Measurements from ENCODE around the gene CACNA1D. TPM values are rescaled to one million over a fixed set of nuclear protein-coding genes. Genes with fewer than 3 reads are reported as not detected.

Gene CACNA1D
- total and polyA plus RNA-seq, 2 donors: 0.57 to 0.66 TPM

GRCh38 chr3:53478921-53479664, 15.3 kb upstream of the CACNA1D start:
- H3K4me1 ChIP-seq (ENCODE audit: control insufficient read depth in 2 of 2, insufficient read depth in 2 of 2, low read length in 2 of 2): no peaks in the 10 kb centered on the region
- no peak overlapping the region for H3K4me3 ChIP-seq (ENCODE audit: low read length in 2 of 2)
- H3K27ac ChIP-seq (ENCODE audit: low read depth in 1 of 2, low read length in 1 of 2): no peak overlapping the region
- peaks cover 0 to 3% of the 10 kb centered on the region in 2 donors for H3K27me3 ChIP-seq (ENCODE audit: control insufficient read depth in 2 of 2, insufficient read depth in 1 of 2, low read length in 1 of 2)
- WGBS: 91% methylated on average over 4 of the region's 4 CpGs
- H3K9me3 ChIP-seq (ENCODE audit: control insufficient read depth in 2 of 2, insufficient read depth in 1 of 2, low read length in 1 of 2): no peaks in the 10 kb centered on the region
- no peak for DNase-seq (ENCODE audit: low read depth in 6 of 9, low spot score in 9 of 9)
- H3K36me3 ChIP-seq (ENCODE audit: control insufficient read depth in 2 of 2, insufficient read depth in 2 of 2, low read length in 1 of 2): no peaks in the 10 kb centered on the region

- WGBS: 95% methylated on average over 1 of the region's 1 CpG
- no peak overlapping the region for H3K27ac ChIP-seq (ENCODE audit: low read depth in 1 of 2, low read length in 1 of 2)
- no peaks in the 10 kb centered on the region for H3K9me3 ChIP-seq (ENCODE audit: control insufficient read depth in 2 of 2, insufficient read depth in 1 of 2, low read length in 1 of 2)
- no peaks in the 10 kb centered on the region for H3K36me3 ChIP-seq (ENCODE audit: control insufficient read depth in 2 of 2, insufficient read depth in 2 of 2, low read length in 1 of 2)
- H3K27me3 ChIP-seq (ENCODE audit: control insufficient read depth in 2 of 2, insufficient read depth in 1 of 2, low read length in 1 of 2): peaks cover 0 to 3% of the 10 kb centered on the region in 2 donors
- DNase-seq (ENCODE audit: low read depth in 6 of 9, low spot score in 9 of 9): no peak
- no peaks in the 10 kb centered on the region for H3K4me1 ChIP-seq (ENCODE audit: control insufficient read depth in 2 of 2, insufficient read depth in 2 of 2, low read length in 2 of 2)
- no peak overlapping the region for H3K4me3 ChIP-seq (ENCODE audit: low read length in 2 of 2)
Measured at GRCh38 chr3:53482227-53482626, 12.2 kb upstream of the CACNA1D start.

GRCh38 chr3:53483821-53484220, 10.6 kb upstream of the CACNA1D start:
- Histone ChIP-seq H3K9me3 (ENCODE audit: control insufficient read depth in 2 of 2, insufficient read depth in 1 of 2, low read length in 1 of 2) (no peaks in the 10 kb centered on the region), H3K27ac (ENCODE audit: low read depth in 1 of 2, low read length in 1 of 2) (no peak overlapping the region), H3K36me3 (ENCODE audit: control insufficient read depth in 2 of 2, insufficient read depth in 2 of 2, low read length in 1 of 2) (no peaks in the 10 kb centered on the region), H3K4me1 (ENCODE audit: control insufficient read depth in 2 of 2, insufficient read depth in 2 of 2, low read length in 2 of 2) (no peaks in the 10 kb centered on the region), H3K4me3 (ENCODE audit: low read length in 2 of 2) (no peak overlapping the region), H3K27me3 (ENCODE audit: control insufficient read depth in 2 of 2, insufficient read depth in 1 of 2, low read length in 1 of 2) (peaks cover 0 to 3% of the 10 kb centered on the region in 2 donors)
- 96% methylated on average over 2 of the region's 2 CpGs for WGBS
- no peak for DNase-seq (ENCODE audit: low read depth in 6 of 9, low spot score in 9 of 9)

GRCh38 chr3:53484984-53485383, 9.4 kb upstream of the CACNA1D start:
- no peak for DNase-seq (ENCODE audit: low read depth in 6 of 9, low spot score in 9 of 9)
- Histone ChIP-seq H3K27ac (ENCODE audit: low read depth in 1 of 2, low read length in 1 of 2) (no peak overlapping the region), H3K4me1 (ENCODE audit: control insufficient read depth in 2 of 2, insufficient read depth in 2 of 2, low read length in 2 of 2) (no peaks in the 10 kb centered on the region), H3K27me3 (ENCODE audit: control insufficient read depth in 2 of 2, insufficient read depth in 1 of 2, low read length in 1 of 2) (peaks cover 2 to 4% of the 10 kb centered on the region in 2 donors), H3K9me3 (ENCODE audit: control insufficient read depth in 2 of 2, insufficient read depth in 1 of 2, low read length in 1 of 2) (no peaks in the 10 kb centered on the region), H3K4me3 (ENCODE audit: low read length in 2 of 2) (no peak overlapping the region), H3K36me3 (ENCODE audit: control insufficient read depth in 2 of 2, insufficient read depth in 2 of 2, low read length in 1 of 2) (no peaks in the 10 kb centered on the region)
- WGBS: 88% methylated on average over 1 of the region's 1 CpG

GRCh38 chr3:53485675-53486403, 8.6 kb upstream of the CACNA1D start:
- peaks cover 2 to 12% of the 10 kb centered on the region in 2 donors for H3K27me3 ChIP-seq (ENCODE audit: control insufficient read depth in 2 of 2, insufficient read depth in 1 of 2, low read length in 1 of 2)
- H3K9me3 ChIP-seq (ENCODE audit: control insufficient read depth in 2 of 2, insufficient read depth in 1 of 2, low read length in 1 of 2): no peaks in the 10 kb centered on the region
- no peaks in the 10 kb centered on the region for H3K36me3 ChIP-seq (ENCODE audit: control insufficient read depth in 2 of 2, insufficient read depth in 2 of 2, low read length in 1 of 2)
- DNase-seq (ENCODE audit: low read depth in 6 of 9, low spot score in 9 of 9): no peak
- H3K4me3 ChIP-seq (ENCODE audit: low read length in 2 of 2): no peak overlapping the region
- H3K4me1 ChIP-seq (ENCODE audit: control insufficient read depth in 2 of 2, insufficient read depth in 2 of 2, low read length in 2 of 2): no peaks in the 10 kb centered on the region
- H3K27ac ChIP-seq (ENCODE audit: low read depth in 1 of 2, low read length in 1 of 2): no peak overlapping the region
- 33% methylated on average over 3 of the region's 3 CpGs for WGBS

GRCh38 chr3:53486961-53487654, 7.3 kb upstream of the CACNA1D start:
- DNase-seq (ENCODE audit: low read depth in 6 of 9, low spot score in 9 of 9): no peak
- 99% methylated on average over 6 of the region's 6 CpGs for WGBS
- H3K4me3 ChIP-seq (ENCODE audit: low read length in 2 of 2): no peak overlapping the region
- peaks cover 12 to 24% of the 10 kb centered on the region in 2 donors for H3K27me3 ChIP-seq (ENCODE audit: control insufficient read depth in 2 of 2, insufficient read depth in 1 of 2, low read length in 1 of 2)
- no peaks in the 10 kb centered on the region for H3K36me3 ChIP-seq (ENCODE audit: control insufficient read depth in 2 of 2, insufficient read depth in 2 of 2, low read length in 1 of 2)
- H3K4me1 ChIP-seq (ENCODE audit: control insufficient read depth in 2 of 2, insufficient read depth in 2 of 2, low read length in 2 of 2): no peaks in the 10 kb centered on the region
- no peaks in the 10 kb centered on the region for H3K9me3 ChIP-seq (ENCODE audit: control insufficient read depth in 2 of 2, insufficient read depth in 1 of 2, low read length in 1 of 2)
- H3K27ac ChIP-seq (ENCODE audit: low read depth in 1 of 2, low read length in 1 of 2): no peak overlapping the region

- no peaks in the 10 kb centered on the region for H3K9me3 ChIP-seq (ENCODE audit: control insufficient read depth in 2 of 2, insufficient read depth in 1 of 2, low read length in 1 of 2)
- no peak for DNase-seq (ENCODE audit: low read depth in 6 of 9, low spot score in 9 of 9)
- WGBS: 98% methylated on average over 2 of the region's 2 CpGs
- H3K4me1 ChIP-seq (ENCODE audit: control insufficient read depth in 2 of 2, insufficient read depth in 2 of 2, low read length in 2 of 2): no peaks in the 10 kb centered on the region
- no peak overlapping the region for H3K4me3 ChIP-seq (ENCODE audit: low read length in 2 of 2)
- H3K27ac ChIP-seq (ENCODE audit: low read depth in 1 of 2, low read length in 1 of 2): no peak overlapping the region
- no peaks in the 10 kb centered on the region for H3K36me3 ChIP-seq (ENCODE audit: control insufficient read depth in 2 of 2, insufficient read depth in 2 of 2, low read length in 1 of 2)
- peaks cover 33 to 46% of the 10 kb centered on the region in 2 donors for H3K27me3 ChIP-seq (ENCODE audit: control insufficient read depth in 2 of 2, insufficient read depth in 1 of 2, low read length in 1 of 2)
Measured at GRCh38 chr3:53489386-53489785, 5.0 kb upstream of the CACNA1D start.

- H3K27ac ChIP-seq (ENCODE audit: low read depth in 1 of 2, low read length in 1 of 2): no peak overlapping the region
- DNase-seq (ENCODE audit: low read depth in 6 of 9, low spot score in 9 of 9): no peak
- H3K4me1 ChIP-seq (ENCODE audit: control insufficient read depth in 2 of 2, insufficient read depth in 2 of 2, low read length in 2 of 2): no peaks in the 10 kb centered on the region
- H3K9me3 ChIP-seq (ENCODE audit: control insufficient read depth in 2 of 2, insufficient read depth in 1 of 2, low read length in 1 of 2): no peaks in the 10 kb centered on the region
- H3K4me3 ChIP-seq (ENCODE audit: low read length in 2 of 2): no peak overlapping the region
- peaks cover 37 to 50% of the 10 kb centered on the region in 2 donors for H3K27me3 ChIP-seq (ENCODE audit: control insufficient read depth in 2 of 2, insufficient read depth in 1 of 2, low read length in 1 of 2)
- 71% methylated on average over 7 of the region's 7 CpGs for WGBS
- no peaks in the 10 kb centered on the region for H3K36me3 ChIP-seq (ENCODE audit: control insufficient read depth in 2 of 2, insufficient read depth in 2 of 2, low read length in 1 of 2)
Measured at GRCh38 chr3:53489787-53490458, 4.5 kb upstream of the CACNA1D start.
